HCT116 (cell line): ENCODE data around the gene TMEM219. TPM values are rescaled to one million over a fixed set of nuclear protein-coding genes. Genes with fewer than 3 reads are reported as not detected.

Source experiments
- ATAC-seq: fragments of 200-7000 bp; cut with Tn5 transposase; 2 replicates; pipeline ENCODE4 v1.9.1; 2020; ENCODE audit warnings: mild to moderate bottlenecking, moderate library complexity
- BruUV-seq: library from RNA; stranded (reverse); fragments of 400-500 nt; replicated peaks from 2 replicates; lab custom pipeline; 2021; lab: Mats Ljungman, UMichigan
- CTCF ChIA-PET: fragments of 300-600 bp; sonication (Branson Sonifier 250); formaldehyde crosslinking; loops from one replicate; lab custom pipeline; 2021; ENCODE audit warnings: antibody characterized with exemption; lab: Charles Lee
- POLR2A ChIA-PET: fragments of 300-600, 350-600 bp; sonication (Branson Sonifier 250); formaldehyde crosslinking; loops from one replicate; lab custom pipeline; 2021; ENCODE audit warnings: antibody characterized with exemption; lab: Charles Lee
- RAD21 ChIA-PET, 2 experiments: fragments of 300-600 bp; sonication (Branson Sonifier 250); formaldehyde crosslinking; loops; one replicate each; lab custom pipeline; 2023; ENCODE audit warnings: low total read pairs in 2 of 2; ENCODE audit not compliant: uncharacterized antibody in 2 of 2, unreplicated experiment in 2 of 2, low non-redundant PET in 1 of 2; lab: Charles Lee
- DNase-seq: peaks from one replicate; pipeline ENCODE4 v3.0.0-alpha.2; 2010; ENCODE audit warnings: low read depth, low spot score
- H2AFZ ChIP-seq: fragments of 200-600 bp; shearing (Covaris generic), sonication (generic); 2 replicates; pipeline ENCODE4 v1.6.1; 2017; ENCODE audit warnings: low read depth, mixed run types, mixed read lengths, antibody characterized with exemption, low read length; ENCODE audit not compliant: poor library complexity, severe bottlenecking
- H3K27ac ChIP-seq: 2 replicates; pipeline ENCODE4 v1.5.1; 2012; ENCODE audit warnings: low read depth, low read length
- H3K27me3 ChIP-seq: fragments of 200-600 bp; sonication (generic); 2 replicates; pipeline ENCODE4 v1.6.1; 2016; ENCODE audit warnings: mixed run types, low read length, mixed read lengths; ENCODE audit not compliant: insufficient read depth
- H3K36me3 ChIP-seq, 2 experiments: fragments of 200-500 bp in 1 of 2; fragments of 200-600 bp in 1 of 2; sonication (Bioruptor generic) in 1 of 2; sonication (generic) in 1 of 2; 2 replicates each; pipeline versions ENCODE4 v1.5.1 to v1.6.1; 2014 to 2016; ENCODE audit warnings: low read length in 2 of 2, inconsistent platforms in 1 of 2, mixed read lengths in 1 of 2, mixed run types in 1 of 2; ENCODE audit not compliant: insufficient read depth in 2 of 2, control insufficient read depth in 1 of 2
- H3K4me1 ChIP-seq, 2 experiments: fragments of 200-600 bp in 1 of 2; sonication (generic) in 1 of 2; 2 replicates each; pipeline versions ENCODE4 v1.5.1 to v1.6.1; 2012 to 2017; ENCODE audit warnings: low read length in 2 of 2, inconsistent platforms in 1 of 2, mild to moderate bottlenecking in 1 of 2, mixed read lengths in 1 of 2, mixed run types in 1 of 2, moderate library complexity in 1 of 2; ENCODE audit not compliant: insufficient read depth in 2 of 2, control insufficient read depth in 1 of 2
- H3K4me2 ChIP-seq: fragments of 200-600 bp; sonication (generic); 2 replicates; pipeline ENCODE4 v1.6.1; 2017; ENCODE audit warnings: mixed run types, low read length, mixed read lengths
- H3K4me3 ChIP-seq, 2 experiments: fragments of 200-600 bp in 1 of 2; sonication (generic) in 1 of 2; replicated peaks in 1 of 2; 2 replicates each; pipeline ENCODE4 v1.5.1; 2011 to 2016; ENCODE audit warnings: low read length in 2 of 2, control low read depth in 1 of 2, low read depth in 1 of 2, mild to moderate bottlenecking in 1 of 2, mixed read lengths in 1 of 2, mixed run types in 1 of 2
- H3K79me2 ChIP-seq: fragments of 200-600 bp; sonication (generic); 2 replicates; pipeline ENCODE4 v1.6.1; 2017; ENCODE audit warnings: mild to moderate bottlenecking, mixed run types, low read length, moderate library complexity, mixed read lengths; ENCODE audit not compliant: insufficient read depth
- H3K9ac ChIP-seq: fragments of 200-600 bp; sonication (generic); 2 replicates; pipeline ENCODE4 v1.6.1; 2016; ENCODE audit warnings: low read length, mixed read lengths
- H3K9me2 ChIP-seq: fragments of 200-600 bp; sonication (generic), shearing (Covaris generic); 2 replicates; pipeline ENCODE4 v1.6.1; 2017; ENCODE audit warnings: mixed run types, mild to moderate bottlenecking, moderate library complexity; ENCODE audit not compliant: insufficient read depth
- H3K9me3 ChIP-seq, 2 experiments: fragments of 200-500 bp in 1 of 2; fragments of 200-600 bp in 1 of 2; sonication (Bioruptor generic) in 1 of 2; sonication (generic) in 1 of 2; 2 replicates each; pipeline ENCODE4 v1.6.1; 2014 to 2017; ENCODE audit warnings: low read length in 2 of 2, mixed read lengths in 2 of 2, inconsistent platforms in 1 of 2, low read depth in 1 of 2, mild to moderate bottlenecking in 1 of 2, mixed run types in 1 of 2, moderate library complexity in 1 of 2; ENCODE audit not compliant: control insufficient read depth in 1 of 2, insufficient read depth in 1 of 2
- H4K20me1 ChIP-seq: fragments of 200-600 bp; sonication (generic), shearing (Covaris generic); 2 replicates; pipeline ENCODE4 v1.6.1; 2017; ENCODE audit warnings: mixed run types, mild to moderate bottlenecking, moderate library complexity; ENCODE audit not compliant: insufficient read depth
- ATF3 ChIP-seq: IDR thresholded peaks from 2 replicates; pipeline ENCODE4 v1.6.1; 2012
- CEBPB ChIP-seq: IDR thresholded peaks from 2 replicates; pipeline ENCODE4 v1.6.1; 2012; ENCODE audit warnings: low read depth
- CTCF ChIP-seq, 3 experiments: fragments of 200-600 bp in 1 of 3; sonication (generic) in 1 of 3; IDR thresholded peaks in 2 of 3; conservative IDR thresholded peaks in 1 of 3; 2 replicates each; pipeline ENCODE4 v1.5.1; 2012 to 2017; ENCODE audit warnings: low read depth in 2 of 3, low read length in 2 of 3, antibody characterized with exemption in 1 of 3, borderline replicate concordance in 1 of 3, control low read depth in 1 of 3, mild to moderate bottlenecking in 1 of 3, mixed read lengths in 1 of 3, mixed run types in 1 of 3, moderate library complexity in 1 of 3; ENCODE audit not compliant: insufficient read depth in 1 of 3
- ELF1 ChIP-seq: IDR thresholded peaks from 2 replicates; pipeline ENCODE4 v1.6.1; 2012; ENCODE audit warnings: low read depth, borderline replicate concordance
- FOSL1 ChIP-seq: IDR thresholded peaks from 2 replicates; pipeline ENCODE4 v1.6.1; 2012; ENCODE audit warnings: low read depth
- JUND ChIP-seq: IDR thresholded peaks from 2 replicates; pipeline ENCODE4 v1.6.1; 2012
- POLR2A ChIP-seq: IDR thresholded peaks from 2 replicates; pipeline ENCODE4 v1.7.0; 2011; ENCODE audit warnings: borderline replicate concordance; ENCODE audit not compliant: insufficient read depth, insufficient read length; ENCODE audit errors: extremely low read depth
- POLR2AphosphoS5 ChIP-seq: IDR thresholded peaks from 2 replicates; pipeline ENCODE4 v1.6.1; 2011; ENCODE audit warnings: mild to moderate bottlenecking, low read depth, low read length, moderate library complexity
- SIN3A ChIP-seq: IDR thresholded peaks from 2 replicates; pipeline ENCODE4 v1.6.1; 2012; ENCODE audit warnings: low read depth
- SP1 ChIP-seq: IDR thresholded peaks from 2 replicates; pipeline ENCODE4 v1.6.1; 2012; ENCODE audit warnings: low read depth
- SRF ChIP-seq: IDR thresholded peaks from 2 replicates; pipeline ENCODE4 v1.6.1; 2012; ENCODE audit warnings: low read depth
- TCF7L2 ChIP-seq: IDR thresholded peaks from 2 replicates; pipeline ENCODE4 v1.7.0; 2011; ENCODE audit warnings: borderline replicate concordance, inconsistent platforms; ENCODE audit not compliant: insufficient read depth, insufficient read length; ENCODE audit errors: extremely low read depth
- YY1 ChIP-seq: IDR thresholded peaks from 2 replicates; pipeline ENCODE4 v1.6.1; 2011; ENCODE audit warnings: low read length, low read depth, moderate library complexity, mild to moderate bottlenecking; ENCODE audit not compliant: insufficient replicate concordance; ENCODE audit errors: extremely low read depth
- intact Hi-C: fragments of 100-400 bp; cut with micrococcal nuclease; formaldehyde crosslinking; loops from 2 replicates; pipeline ENCODE4 v1.10.0; 2022
- total RNA-seq: library from RNA; stranded (reverse); gene quantifications from one replicate; pipeline ENCODE4 v1.2.1, GENCODE V29; 2021; ENCODE audit not compliant: unreplicated experiment
- TF ChIP-seq, protein P1 (sequence below): IDR thresholded peaks from 2 replicates; pipeline ENCODE4 v1.6.1; 2012; ENCODE audit warnings: low read depth

Gene TMEM219
- total RNA-seq, 1 experiment from 2014 or later = 75.5 TPM

GRCh38 chr16:29922986-29923501, 38.8 kb upstream of the TMEM219 start:
- Histone ChIP-seq H2AFZ (no peak overlapping the region), H3K9ac (no peak overlapping the region), H3K79me2 (peaks cover 54% of the 10 kb centered on the region), H3K4me1 (peaks cover 12 to 23% of the 10 kb centered on the region in 2 experiments), H3K36me3 (peaks cover 26 to 31% of the 10 kb centered on the region in 2 experiments; a peak in 3 of 4 replicates), H3K9me2 (no peaks in the 10 kb centered on the region), H3K4me3 (no peak overlapping the region), H3K27ac (no peak overlapping the region), H3K9me3 (no peaks in the 10 kb centered on the region), H3K4me2 (no peak overlapping the region), H3K27me3 (no peaks in the 10 kb centered on the region), H4K20me1 (no peaks in the 10 kb centered on the region)
- no peak for DNase-seq
- no TSS peak for BruUV-seq
- ChIA-PET CTCF (no interaction called here), POLR2A (no interaction called here), RAD21 (no interaction called here)
- ATAC-seq = no peak
- TF ChIP-seq POLR2AphosphoS5 (no peak), SIN3A (no peak), CTCF (IDR thresholded peaks at IDR 0.05 in 2 of 3, conservative IDR thresholded peaks at IDR 0.05 in 1 of 3; ENCODE audit: borderline replicate concordance in 1 of 3, insufficient read depth in 1 of 3, low read depth in 2 of 3, low read length in 2 of 3) (no peak), YY1 (no peak), POLR2A (no peak), ELF1 (no peak), FOSL1 (no peak), JUND (no peak), CEBPB (no peak), SRF (no peak), ATF3 (no peak), TCF7L2 (no peak), SP1 (no peak)
- TF ChIP-seq, protein P1, sequence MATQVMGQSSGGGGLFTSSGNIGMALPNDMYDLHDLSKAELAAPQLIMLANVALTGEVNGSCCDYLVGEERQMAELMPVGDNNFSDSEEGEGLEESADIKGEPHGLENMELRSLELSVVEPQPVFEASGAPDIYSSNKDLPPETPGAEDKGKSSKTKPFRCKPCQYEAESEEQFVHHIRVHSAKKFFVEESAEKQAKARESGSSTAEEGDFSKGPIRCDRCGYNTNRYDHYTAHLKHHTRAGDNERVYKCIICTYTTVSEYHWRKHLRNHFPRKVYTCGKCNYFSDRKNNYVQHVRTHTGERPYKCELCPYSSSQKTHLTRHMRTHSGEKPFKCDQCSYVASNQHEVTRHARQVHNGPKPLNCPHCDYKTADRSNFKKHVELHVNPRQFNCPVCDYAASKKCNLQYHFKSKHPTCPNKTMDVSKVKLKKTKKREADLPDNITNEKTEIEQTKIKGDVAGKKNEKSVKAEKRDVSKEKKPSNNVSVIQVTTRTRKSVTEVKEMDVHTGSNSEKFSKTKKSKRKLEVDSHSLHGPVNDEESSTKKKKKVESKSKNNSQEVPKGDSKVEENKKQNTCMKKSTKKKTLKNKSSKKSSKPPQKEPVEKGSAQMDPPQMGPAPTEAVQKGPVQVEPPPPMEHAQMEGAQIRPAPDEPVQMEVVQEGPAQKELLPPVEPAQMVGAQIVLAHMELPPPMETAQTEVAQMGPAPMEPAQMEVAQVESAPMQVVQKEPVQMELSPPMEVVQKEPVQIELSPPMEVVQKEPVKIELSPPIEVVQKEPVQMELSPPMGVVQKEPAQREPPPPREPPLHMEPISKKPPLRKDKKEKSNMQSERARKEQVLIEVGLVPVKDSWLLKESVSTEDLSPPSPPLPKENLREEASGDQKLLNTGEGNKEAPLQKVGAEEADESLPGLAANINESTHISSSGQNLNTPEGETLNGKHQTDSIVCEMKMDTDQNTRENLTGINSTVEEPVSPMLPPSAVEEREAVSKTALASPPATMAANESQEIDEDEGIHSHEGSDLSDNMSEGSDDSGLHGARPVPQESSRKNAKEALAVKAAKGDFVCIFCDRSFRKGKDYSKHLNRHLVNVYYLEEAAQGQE = no peak
- intact Hi-C loops = no loop called here
